ENCODE data around the gene FBXL19. TPM values are rescaled to one million over a fixed set of nuclear protein-coding genes. Genes with fewer than 3 reads are reported as not detected.

Gene FBXL19
- total RNA-seq, 1 donor from 2014 or later: 13.4 TPM

DNA sequence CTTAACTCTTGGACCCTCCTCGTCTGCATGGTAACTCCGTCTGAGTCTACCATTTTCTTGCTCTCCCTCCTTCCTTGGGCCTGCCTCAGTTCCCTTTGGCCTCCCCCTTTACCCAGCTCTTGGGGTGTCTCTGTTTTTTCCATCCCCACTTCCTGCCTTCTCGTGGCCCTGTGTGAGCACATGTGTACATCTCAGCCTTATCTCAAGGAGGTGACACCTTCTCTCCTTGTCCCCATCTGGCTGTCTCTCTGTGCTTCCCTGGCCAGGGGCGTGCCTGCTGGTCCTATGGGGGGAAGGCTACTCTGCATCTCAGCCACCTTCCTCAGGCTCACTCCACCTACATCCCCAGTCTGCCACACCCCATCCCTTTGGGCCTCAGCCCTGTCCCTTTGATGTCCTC, 20.4 kb upstream of the FBXL19 start:
- intact Hi-C loops (cut with DNase I): no loop called here
- ATAC-seq: no peak
- H3K4me3 ChIP-seq: peak overlapping the region; percentile 56

DNA sequence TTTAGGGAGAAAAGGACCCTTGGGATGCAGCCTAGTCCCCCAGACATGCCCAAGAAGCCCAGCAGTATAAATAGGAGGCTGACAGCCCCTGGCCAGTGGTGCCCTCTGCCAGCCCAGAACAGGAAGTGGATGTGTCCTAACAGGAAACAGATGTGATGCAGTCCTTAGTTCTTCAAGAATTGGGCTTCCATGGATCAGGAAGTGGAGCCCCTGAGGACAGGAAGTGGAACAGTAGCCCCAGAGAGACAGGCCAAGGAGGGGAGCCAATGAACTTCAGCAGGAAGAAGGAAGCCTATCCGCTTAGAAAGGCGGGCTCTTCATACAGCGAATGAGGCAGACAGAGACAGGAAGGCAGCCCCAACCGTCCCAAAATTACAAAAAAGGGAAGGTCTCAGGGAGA, 19.8 kb upstream of the FBXL19 start:
- Histone ChIP-seq H3K9me3 (no peaks in the 10 kb centered on the region), H3K27me3 (no peaks in the 10 kb centered on the region), H3K36me3 (no peaks in the 10 kb centered on the region), H3K4me3 (no peak overlapping the region), H3K27ac (peak overlapping the region; percentile 84), H3K4me1 (peaks cover 21% of the 10 kb centered on the region)
- intact Hi-C loops (cut with DNase I): no loop called here
- ATAC-seq (peak; percentile 71), DNase-seq (no peak)
- TF ChIP-seq, protein P1, sequence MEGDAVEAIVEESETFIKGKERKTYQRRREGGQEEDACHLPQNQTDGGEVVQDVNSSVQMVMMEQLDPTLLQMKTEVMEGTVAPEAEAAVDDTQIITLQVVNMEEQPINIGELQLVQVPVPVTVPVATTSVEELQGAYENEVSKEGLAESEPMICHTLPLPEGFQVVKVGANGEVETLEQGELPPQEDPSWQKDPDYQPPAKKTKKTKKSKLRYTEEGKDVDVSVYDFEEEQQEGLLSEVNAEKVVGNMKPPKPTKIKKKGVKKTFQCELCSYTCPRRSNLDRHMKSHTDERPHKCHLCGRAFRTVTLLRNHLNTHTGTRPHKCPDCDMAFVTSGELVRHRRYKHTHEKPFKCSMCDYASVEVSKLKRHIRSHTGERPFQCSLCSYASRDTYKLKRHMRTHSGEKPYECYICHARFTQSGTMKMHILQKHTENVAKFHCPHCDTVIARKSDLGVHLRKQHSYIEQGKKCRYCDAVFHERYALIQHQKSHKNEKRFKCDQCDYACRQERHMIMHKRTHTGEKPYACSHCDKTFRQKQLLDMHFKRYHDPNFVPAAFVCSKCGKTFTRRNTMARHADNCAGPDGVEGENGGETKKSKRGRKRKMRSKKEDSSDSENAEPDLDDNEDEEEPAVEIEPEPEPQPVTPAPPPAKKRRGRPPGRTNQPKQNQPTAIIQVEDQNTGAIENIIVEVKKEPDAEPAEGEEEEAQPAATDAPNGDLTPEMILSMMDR (IDR thresholded peaks at IDR 0.05): no peak

More for the DNA sequence above, 20.4 kb upstream of the FBXL19 start:
- no peaks in the 10 kb centered on the region for H3K27me3 ChIP-seq
- TF ChIP-seq, protein P1 (IDR thresholded peaks at IDR 0.05): no peak
- H3K9me3 ChIP-seq: no peaks in the 10 kb centered on the region
- peaks cover 21% of the 10 kb centered on the region for H3K4me1 ChIP-seq
- no peak for DNase-seq
- no peaks in the 10 kb centered on the region for H3K36me3 ChIP-seq
- H3K27ac ChIP-seq: peak overlapping the region; percentile 84

GRCh38 chr16:30904114-30904780, 19.1 kb upstream of the FBXL19 start:
- Histone ChIP-seq H3K4me1 (peaks cover 21% of the 10 kb centered on the region), H3K27ac (peak overlapping the region; percentile 84), H3K36me3 (no peaks in the 10 kb centered on the region), H3K4me3 (no peak overlapping the region), H3K27me3 (no peaks in the 10 kb centered on the region), H3K9me3 (no peaks in the 10 kb centered on the region)
- TF ChIP-seq, protein P1 (IDR thresholded peaks at IDR 0.05): no peak
- intact Hi-C loops (cut with DNase I): no loop called here
- DNase-seq: no peak
- ATAC-seq: no peak

DNA sequence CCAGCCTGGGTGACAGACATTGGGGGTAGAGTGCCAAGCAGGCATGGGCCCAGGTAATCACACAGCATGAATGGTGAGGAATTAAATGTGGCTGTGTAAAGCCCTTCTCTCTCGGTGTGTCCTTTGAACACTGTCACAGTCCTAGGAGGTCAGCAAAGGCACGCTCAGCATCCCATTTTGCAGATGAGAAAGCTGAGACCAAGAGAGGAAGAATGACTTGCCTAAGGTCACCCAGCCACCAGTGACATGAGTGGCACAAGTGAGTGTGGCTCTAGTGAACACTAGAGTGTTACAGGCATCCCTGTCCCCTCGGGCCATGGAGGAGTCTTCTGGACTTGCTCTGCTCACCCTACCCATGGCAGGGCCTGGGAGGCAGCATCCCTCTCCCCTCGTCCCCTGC, 16.3 kb upstream of the FBXL19 start:
- TF ChIP-seq, protein P1 (IDR thresholded peaks at IDR 0.05): no peak
- ATAC-seq (no peak), DNase-seq (no peak)
- no peak overlapping the region for H3K27ac ChIP-seq
- H3K27me3 ChIP-seq: no peaks in the 10 kb centered on the region
- intact Hi-C loops (cut with DNase I): no loop called here
- no peaks in the 10 kb centered on the region for H3K9me3 ChIP-seq
- H3K36me3 ChIP-seq: no peaks in the 10 kb centered on the region
- no peak overlapping the region for H3K4me3 ChIP-seq
- peaks cover 11% of the 10 kb centered on the region for H3K4me1 ChIP-seq

DNA sequence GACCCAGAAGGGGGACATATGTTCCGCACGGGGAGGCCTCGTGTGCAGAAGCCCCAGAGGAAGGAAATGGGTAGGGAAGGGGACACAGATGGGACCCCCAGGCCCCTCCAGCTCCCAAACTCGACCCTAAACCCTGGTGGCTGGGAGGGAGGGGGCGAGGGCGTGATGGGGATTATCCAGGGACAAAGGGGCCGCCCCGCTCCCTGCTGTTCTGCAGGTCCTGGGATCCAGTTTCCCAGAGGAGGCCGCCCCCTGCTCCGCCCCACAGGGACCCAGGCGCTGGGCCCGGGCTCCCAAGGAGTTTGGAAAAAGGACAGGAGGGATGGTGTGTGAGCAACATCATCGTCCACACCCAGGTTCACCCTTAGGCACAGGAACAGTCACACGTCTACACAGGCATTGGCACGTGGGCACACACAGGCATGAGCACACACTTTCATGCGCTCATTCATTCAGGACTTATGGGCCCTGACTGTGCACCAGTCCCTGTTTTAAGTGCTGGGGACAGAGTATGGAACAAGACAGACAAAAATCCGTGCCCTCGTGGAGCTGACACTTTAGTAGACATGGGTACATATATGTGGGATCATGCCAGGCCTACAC, 12.8 kb upstream of the FBXL19 start:
- Histone ChIP-seq H3K9me3 (no peaks in the 10 kb centered on the region), H3K4me1 (no peaks in the 10 kb centered on the region), H3K27ac (no peak overlapping the region), H3K4me3 (no peak overlapping the region), H3K27me3 (no peaks in the 10 kb centered on the region), H3K36me3 (no peaks in the 10 kb centered on the region)
- no peak for DNase-seq
- TF ChIP-seq, protein P1 (IDR thresholded peaks at IDR 0.05): no peak
- intact Hi-C loops (cut with DNase I): no loop called here
- ATAC-seq: peak; percentile 8
